Coronary artery (tissue), 2 donors: ENCODE measurements around the gene TIMM22.

Source experiments
- DNase-seq: peaks from one replicate; pipeline ENCODE4 v3.0.0-alpha.2; 2017; ENCODE audit warnings: low spot score
- H3K27ac ChIP-seq, 2 donors: fragments of 200-600 bp; sonication (generic); one replicate each; pipeline ENCODE4 v1.5.1; 2016 to 2019
- H3K4me3 ChIP-seq: fragments of 200-600 bp; sonication (generic); 2 replicates; pipeline ENCODE4 v1.5.1; 2016; ENCODE audit warnings: mild to moderate bottlenecking, moderate library complexity
- CTCF ChIP-seq: fragments of 200-600 bp; sonication (generic); IDR thresholded peaks from one replicate; pipeline ENCODE4 v1.5.1; 2019; ENCODE audit warnings: antibody characterized with exemption

Gene TIMM22

GRCh38 chr17:1002771-1003555 is 6.0 kb downstream of the TIMM22 start:
- peak overlapping the region; percentile 59 to 92 for H3K27ac ChIP-seq
- no peak for DNase-seq
- TF ChIP-seq CTCF, result no peak
- H3K4me3 ChIP-seq, result no peak overlapping the region

DNA sequence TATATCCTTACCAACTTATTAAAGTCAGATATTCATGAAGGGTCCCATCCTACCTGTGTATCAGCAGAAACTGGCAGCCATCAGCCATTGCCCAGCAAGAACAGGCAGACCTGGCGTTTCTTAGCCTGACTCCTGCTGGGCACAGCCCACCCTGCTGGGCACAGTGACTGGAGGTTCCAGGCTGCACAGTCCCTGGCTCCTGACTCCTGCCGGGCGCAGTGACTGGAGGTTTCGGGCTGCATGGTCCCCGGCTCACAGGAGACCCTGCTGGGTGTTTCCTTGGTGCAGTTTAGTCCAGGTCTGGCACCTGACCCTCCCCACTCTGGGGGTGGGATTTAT is 6.7 kb downstream of the TIMM22 start:
- peak overlapping the region; percentile 59 to 92 for H3K27ac ChIP-seq
- H3K4me3 ChIP-seq, result no peak overlapping the region
- no peak for TF ChIP-seq CTCF
- DNase-seq, result no peak

- peak; percentile 71 for DNase-seq
- TF ChIP-seq CTCF, result no peak
- Histone ChIP-seq H3K27ac (peak overlapping the region; percentile 59 to 92), H3K4me3 (no peak overlapping the region)
These were observed 7.2 kb downstream of the TIMM22 start for GRCh38 chr17:1003972-1004768.

DNA sequence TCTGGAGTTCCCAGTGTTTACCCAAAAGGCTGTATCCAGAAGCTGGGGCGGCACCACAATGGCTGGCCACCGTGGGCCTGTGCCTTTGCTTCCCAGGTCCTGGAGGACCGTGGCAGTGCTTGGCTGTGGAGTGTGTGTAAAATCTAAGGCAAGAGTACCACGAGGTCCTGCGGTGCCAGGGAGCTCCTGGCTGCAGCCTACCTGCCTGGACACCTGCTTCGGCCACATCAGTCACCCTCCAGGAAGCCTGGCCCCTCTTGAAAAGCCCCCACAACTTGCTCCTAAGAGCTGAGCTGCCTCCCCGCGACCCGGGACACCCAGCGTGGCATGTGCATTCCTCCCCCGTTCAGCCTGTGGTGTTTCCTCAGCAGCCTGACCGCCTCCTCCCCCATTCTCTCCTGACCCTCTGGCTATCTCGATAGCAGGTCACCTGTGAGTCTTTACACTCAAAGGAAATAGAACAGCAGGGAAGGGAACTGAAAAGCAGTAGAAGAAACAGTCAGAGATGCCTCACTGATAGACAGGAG is 7.9 kb downstream of the TIMM22 start:
- no peak overlapping the region for H3K4me3 ChIP-seq
- DNase-seq, result peak; percentile 74
- TF ChIP-seq CTCF, result no peak
- peak overlapping the region; percentile 59 to 92 for H3K27ac ChIP-seq

DNA sequence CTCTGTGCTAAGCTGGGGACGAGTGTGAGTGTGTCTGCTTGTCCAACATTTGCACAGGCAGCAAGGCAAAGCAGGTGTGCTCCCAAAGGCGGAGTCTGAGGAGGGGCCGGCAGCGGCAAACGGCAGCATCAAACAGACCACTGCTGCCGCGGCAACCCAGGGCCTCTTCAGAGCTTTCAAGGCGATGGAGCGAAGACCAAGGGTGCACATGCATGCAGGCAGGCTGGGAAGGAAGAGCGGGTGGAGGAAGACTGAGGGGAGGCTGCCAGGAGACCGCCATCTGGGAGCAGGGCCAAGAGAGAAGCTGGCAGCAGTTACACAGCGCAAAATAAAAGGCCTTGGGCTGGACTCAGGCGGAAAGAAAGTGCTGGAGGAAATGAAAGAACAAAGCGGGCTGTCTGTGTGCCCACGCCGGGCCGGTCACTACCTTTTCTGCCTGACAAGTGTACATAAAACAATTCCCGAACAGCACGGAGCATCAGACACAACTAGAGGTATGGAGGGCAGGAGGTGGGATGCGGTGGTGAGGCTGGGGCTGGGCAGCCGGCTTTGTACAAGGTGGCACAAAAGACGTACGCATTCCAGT is 8.5 kb downstream of the TIMM22 start:
- H3K4me3 ChIP-seq, result peak overlapping the region; percentile 23
- H3K27ac ChIP-seq, result peak overlapping the region; percentile 59 to 92
- no peak for TF ChIP-seq CTCF
- peak; percentile 84 for DNase-seq

GRCh38 chr17:1006054-1006453 is 9.1 kb downstream of the TIMM22 start:
- peak; percentile 77 for DNase-seq
- H3K4me3 ChIP-seq, result peak overlapping the region; percentile 23
- peak overlapping the region; percentile 59 to 92 for H3K27ac ChIP-seq
- TF ChIP-seq CTCF, result no peak
